Activated naive CD8-positive, alpha-beta T cell treated with anti-CD3 and anti-CD28 coated beads, Interleukin-2, amount 50 U/mL, for 24 hours (primary cell): ENCODE measurements around the gene ARHGEF33.

ENCODE experiments used
- ATAC-seq: fragments of 150-1000 bp; cut with Tn5 transposase; one replicate; pipeline ENCODE4 v1.10.0; 2021
- DNase-seq: peaks from one replicate; pipeline ENCODE4 v3.0.0; 2021
- H3K27ac Mint-ChIP-seq: one replicate; pipeline ENCODE4 v1.8.0; 2021; ENCODE audit warnings: mild to moderate bottlenecking, mixed read lengths
- H3K27me3 Mint-ChIP-seq: one replicate; pipeline ENCODE4 v1.8.0; 2021; ENCODE audit warnings: mixed read lengths
- H3K36me3 Mint-ChIP-seq: one replicate; pipeline ENCODE4 v1.8.0; 2021; ENCODE audit warnings: low read depth, mixed read lengths
- H3K4me1 Mint-ChIP-seq: one replicate; pipeline ENCODE4 v1.8.0; 2021; ENCODE audit warnings: mixed read lengths
- H3K4me3 Mint-ChIP-seq: one replicate; pipeline ENCODE4 v1.8.0; 2021; ENCODE audit warnings: mild to moderate bottlenecking, moderate library complexity, mixed read lengths
- H3K9me3 Mint-ChIP-seq: one replicate; pipeline ENCODE4 v1.8.0; 2021; ENCODE audit warnings: mixed read lengths

ARHGEF33 gene

GRCh38 chr2:38959938-38960608 lies 70.4 kb downstream of the ARHGEF33 start:
- no peak overlapping the region for H3K27ac Mint-ChIP-seq
- H3K4me3 Mint-ChIP-seq = no peak overlapping the region
- peak; percentile 66 for DNase-seq
- ATAC-seq = peak; percentile 95
- H3K9me3 Mint-ChIP-seq = no peaks in the 10 kb centered on the region
- peaks cover 1% of the 10 kb centered on the region for H3K36me3 Mint-ChIP-seq
- peaks cover 4% of the 10 kb centered on the region for H3K4me1 Mint-ChIP-seq
- H3K27me3 Mint-ChIP-seq = peaks cover 23% of the 10 kb centered on the region

GRCh38 chr2:38960609-38961320 lies 71.1 kb downstream of the ARHGEF33 start:
- peaks cover 23% of the 10 kb centered on the region for H3K27me3 Mint-ChIP-seq
- no peak overlapping the region for H3K27ac Mint-ChIP-seq
- no peak overlapping the region for H3K4me3 Mint-ChIP-seq
- ATAC-seq = no peak
- H3K36me3 Mint-ChIP-seq = peaks cover 1% of the 10 kb centered on the region
- H3K4me1 Mint-ChIP-seq = peaks cover 4% of the 10 kb centered on the region
- no peak for DNase-seq
- no peaks in the 10 kb centered on the region for H3K9me3 Mint-ChIP-seq

- DNase-seq = no peak
- H3K9me3 Mint-ChIP-seq = no peaks in the 10 kb centered on the region
- H3K4me3 Mint-ChIP-seq = no peak overlapping the region
- no peaks in the 10 kb centered on the region for H3K36me3 Mint-ChIP-seq
- no peak overlapping the region for H3K27ac Mint-ChIP-seq
- peaks cover under 1% of the 10 kb centered on the region for H3K4me1 Mint-ChIP-seq
- ATAC-seq = no peak
- peaks cover 8% of the 10 kb centered on the region for H3K27me3 Mint-ChIP-seq
These were observed 76.3 kb downstream of the ARHGEF33 start for GRCh38 chr2:38966006-38966405.

GRCh38 chr2:38966678-38967077 lies 77.0 kb downstream of the ARHGEF33 start:
- H3K4me3 Mint-ChIP-seq = no peak overlapping the region

GRCh38 chr2:38968021-38968420 lies 78.3 kb downstream of the ARHGEF33 start:
- no peaks in the 10 kb centered on the region for H3K4me1 Mint-ChIP-seq
- no peak for DNase-seq

More at GRCh38 chr2:38966678-38967077, 77.0 kb downstream of the ARHGEF33 start:
- no peaks in the 10 kb centered on the region for H3K9me3 Mint-ChIP-seq
- H3K27ac Mint-ChIP-seq = no peak overlapping the region
- H3K27me3 Mint-ChIP-seq = peaks cover 5% of the 10 kb centered on the region
- no peaks in the 10 kb centered on the region for H3K36me3 Mint-ChIP-seq
- no peak for DNase-seq
- no peak for ATAC-seq
- H3K4me1 Mint-ChIP-seq = no peaks in the 10 kb centered on the region

GRCh38 chr2:38971377-38971776 lies 81.7 kb downstream of the ARHGEF33 start:
- H3K27me3 Mint-ChIP-seq = peaks cover 1% of the 10 kb centered on the region
- no peaks in the 10 kb centered on the region for H3K4me1 Mint-ChIP-seq
- H3K9me3 Mint-ChIP-seq = no peaks in the 10 kb centered on the region
- H3K4me3 Mint-ChIP-seq = no peak overlapping the region
- no peak overlapping the region for H3K27ac Mint-ChIP-seq
- no peak for DNase-seq
- no peaks in the 10 kb centered on the region for H3K36me3 Mint-ChIP-seq
- ATAC-seq = no peak

More at GRCh38 chr2:38968021-38968420, 78.3 kb downstream of the ARHGEF33 start:
- Mint-ChIP-seq H3K27me3 (peaks cover 3% of the 10 kb centered on the region), H3K4me3 (no peak overlapping the region), H3K27ac (no peak overlapping the region), H3K36me3 (no peaks in the 10 kb centered on the region), H3K9me3 (no peaks in the 10 kb centered on the region)
- ATAC-seq = no peak

- Mint-ChIP-seq H3K27me3 (peaks cover 1% of the 10 kb centered on the region), H3K36me3 (no peaks in the 10 kb centered on the region), H3K4me3 (no peak overlapping the region), H3K4me1 (no peaks in the 10 kb centered on the region), H3K9me3 (no peaks in the 10 kb centered on the region), H3K27ac (no peak overlapping the region)
- ATAC-seq (no peak), DNase-seq (no peak)
These were observed 83.6 kb downstream of the ARHGEF33 start for GRCh38 chr2:38973266-38973665.

GRCh38 chr2:38975042-38975441 lies 85.4 kb downstream of the ARHGEF33 start:
- ATAC-seq (no peak), DNase-seq (no peak)
- no peaks in the 10 kb centered on the region for H3K36me3 Mint-ChIP-seq
- no peaks in the 10 kb centered on the region for H3K4me1 Mint-ChIP-seq
- H3K27me3 Mint-ChIP-seq = no peaks in the 10 kb centered on the region
- H3K27ac Mint-ChIP-seq = no peak overlapping the region
- H3K9me3 Mint-ChIP-seq = no peaks in the 10 kb centered on the region
- no peak overlapping the region for H3K4me3 Mint-ChIP-seq

- Mint-ChIP-seq H3K27ac (no peak overlapping the region), H3K9me3 (no peaks in the 10 kb centered on the region), H3K4me3 (no peak overlapping the region), H3K4me1 (no peaks in the 10 kb centered on the region), H3K36me3 (no peaks in the 10 kb centered on the region), H3K27me3 (no peaks in the 10 kb centered on the region)
- no peak for DNase-seq
- no peak for ATAC-seq
These were observed 87.4 kb downstream of the ARHGEF33 start for GRCh38 chr2:38977047-38977446.

GRCh38 chr2:38978296-38978903 lies 88.7 kb downstream of the ARHGEF33 start:
- Mint-ChIP-seq H3K27me3 (no peaks in the 10 kb centered on the region), H3K4me1 (no peaks in the 10 kb centered on the region), H3K36me3 (peaks cover 2% of the 10 kb centered on the region), H3K27ac (no peak overlapping the region), H3K4me3 (no peak overlapping the region), H3K9me3 (no peaks in the 10 kb centered on the region)
- ATAC-seq (no peak), DNase-seq (no peak)

GRCh38 chr2:38978908-38979307 lies 89.2 kb downstream of the ARHGEF33 start:
- Mint-ChIP-seq H3K36me3 (peaks cover 6% of the 10 kb centered on the region), H3K4me1 (no peaks in the 10 kb centered on the region), H3K4me3 (no peak overlapping the region), H3K27me3 (no peaks in the 10 kb centered on the region), H3K27ac (no peak overlapping the region), H3K9me3 (no peaks in the 10 kb centered on the region)
- DNase-seq = no peak
- ATAC-seq = no peak

- peaks cover 18% of the 10 kb centered on the region for H3K36me3 Mint-ChIP-seq
- no peaks in the 10 kb centered on the region for H3K4me1 Mint-ChIP-seq
- no peak overlapping the region for H3K27ac Mint-ChIP-seq
- no peaks in the 10 kb centered on the region for H3K27me3 Mint-ChIP-seq
- H3K9me3 Mint-ChIP-seq = no peaks in the 10 kb centered on the region
- ATAC-seq (no peak), DNase-seq (no peak)
- H3K4me3 Mint-ChIP-seq = no peak overlapping the region
These were observed 91.5 kb downstream of the ARHGEF33 start for GRCh38 chr2:38981003-38981669.

GRCh38 chr2:38981670-38982357 lies 92.1 kb downstream of the ARHGEF33 start:
- H3K27ac Mint-ChIP-seq = no peak overlapping the region
- no peaks in the 10 kb centered on the region for H3K27me3 Mint-ChIP-seq
- ATAC-seq (no peak), DNase-seq (no peak)
- H3K4me1 Mint-ChIP-seq = no peaks in the 10 kb centered on the region
- H3K36me3 Mint-ChIP-seq = peaks cover 20% of the 10 kb centered on the region
- H3K9me3 Mint-ChIP-seq = no peaks in the 10 kb centered on the region
- H3K4me3 Mint-ChIP-seq = no peak overlapping the region

- Mint-ChIP-seq H3K4me3 (no peak overlapping the region), H3K4me1 (no peaks in the 10 kb centered on the region), H3K27me3 (no peaks in the 10 kb centered on the region), H3K27ac (no peak overlapping the region), H3K36me3 (peaks cover 23% of the 10 kb centered on the region), H3K9me3 (no peaks in the 10 kb centered on the region)
- DNase-seq = no peak
- no peak for ATAC-seq
These were observed 92.8 kb downstream of the ARHGEF33 start for GRCh38 chr2:38982498-38982897.
